ENCODE results near the gene ASAP3. TPM values are rescaled to one million over a fixed set of nuclear protein-coding genes. Genes with fewer than 3 reads are reported as not detected.

Gene ASAP3
- total RNA-seq, 4 donors from 2014 or later, result 69.3 to 75.7 (median 73.6) TPM

- Histone ChIP-seq H3K36me3 (no peaks in the 10 kb centered on the region), H3K4me1 (peaks cover 0 to 11% of the 10 kb centered on the region in 2 donors), H3K27me3 (no peaks in the 10 kb centered on the region), H3K27ac (no peak overlapping the region), H3K9me3 (no peaks in the 10 kb centered on the region), H3K4me3 (replicated peaks in 1 of 3) (no peak overlapping the region)
- DNase-seq, result no peak
- TF ChIP-seq POLR2A (IDR thresholded peaks at IDR 0.05) (no peak), CTCF (IDR thresholded peaks at IDR 0.05) (no peak)
- 86 to 87% methylated on average over 3 of the region's 3 CpGs for WGBS, 2 donors
- intact Hi-C loops (cut with DNase I), result no loop called here
These were observed 40.2 kb upstream of the ASAP3 start for GRCh38 chr1:23524163-23524562.

GRCh38 chr1:23522244-23522982 lies 38.4 kb upstream of the ASAP3 start:
- no peak for DNase-seq
- Histone ChIP-seq H3K4me3 (replicated peaks in 1 of 3) (no peak overlapping the region), H3K27me3 (no peaks in the 10 kb centered on the region), H3K36me3 (no peaks in the 10 kb centered on the region), H3K9me3 (no peaks in the 10 kb centered on the region), H3K4me1 (no peaks in the 10 kb centered on the region), H3K27ac (no peak overlapping the region)
- TF ChIP-seq CTCF (IDR thresholded peaks at IDR 0.05), result no peak
- TF ChIP-seq POLR2A (IDR thresholded peaks at IDR 0.05), result no peak
- 76 to 91% methylated on average over 7 of the region's 7 CpGs for WGBS, 2 donors
- intact Hi-C loops (cut with DNase I), result no loop called here

- Histone ChIP-seq H3K36me3 (no peaks in the 10 kb centered on the region), H3K4me3 (replicated peaks in 1 of 3) (no peak overlapping the region), H3K4me1 (no peaks in the 10 kb centered on the region), H3K9me3 (no peaks in the 10 kb centered on the region), H3K27me3 (no peaks in the 10 kb centered on the region), H3K27ac (no peak overlapping the region)
- TF ChIP-seq CTCF (IDR thresholded peaks at IDR 0.05), result no peak
- no peak for TF ChIP-seq POLR2A (IDR thresholded peaks at IDR 0.05)
- no peak for DNase-seq
- intact Hi-C loops (cut with DNase I), result no loop called here
- 96% methylated on average over 16 of the region's 16 CpGs for WGBS, 2 donors
These were observed 37.6 kb upstream of the ASAP3 start for GRCh38 chr1:23521588-23521987.

- DNase-seq, result no peak
- Histone ChIP-seq H3K27ac (no peak overlapping the region), H3K36me3 (no peaks in the 10 kb centered on the region), H3K4me3 (replicated peaks in 1 of 3) (no peak overlapping the region), H3K27me3 (no peaks in the 10 kb centered on the region), H3K4me1 (no peaks in the 10 kb centered on the region), H3K9me3 (no peaks in the 10 kb centered on the region)
- WGBS, 2 donors, result 86 to 94% methylated on average over 9 of the region's 9 CpGs
- TF ChIP-seq POLR2A (IDR thresholded peaks at IDR 0.05) (no peak), CTCF (IDR thresholded peaks at IDR 0.05) (no peak)
- intact Hi-C loops (cut with DNase I), result no loop called here
These were observed 33.6 kb upstream of the ASAP3 start for GRCh38 chr1:23517581-23517980.

- no peak for DNase-seq
- no peak for TF ChIP-seq CTCF (IDR thresholded peaks at IDR 0.05)
- H3K9me3 ChIP-seq, result no peaks in the 10 kb centered on the region
- no peaks in the 10 kb centered on the region for H3K36me3 ChIP-seq
- no peak overlapping the region for H3K27ac ChIP-seq
- WGBS, 2 donors, result 96 to 99% methylated on average over 4 of the region's 4 CpGs
- intact Hi-C loops (cut with DNase I), result no loop called here
- no peaks in the 10 kb centered on the region for H3K4me1 ChIP-seq
- no peaks in the 10 kb centered on the region for H3K27me3 ChIP-seq
- no peak overlapping the region for H3K4me3 ChIP-seq (replicated peaks in 1 of 3)
These were observed 31.9 kb upstream of the ASAP3 start for GRCh38 chr1:23515905-23516304.

All from thyroid gland (tissue), 4 donors.